Cerebellar nuclear complex (tissue), 1 donor: ENCODE data around the gene GDF11.

ENCODE experiments used
- DNase-seq, 2 experiments: peaks; one replicate each; lab custom pipeline; 2025; lab: John Stamatoyannopoulos, UW

Gene GDF11

DNA sequence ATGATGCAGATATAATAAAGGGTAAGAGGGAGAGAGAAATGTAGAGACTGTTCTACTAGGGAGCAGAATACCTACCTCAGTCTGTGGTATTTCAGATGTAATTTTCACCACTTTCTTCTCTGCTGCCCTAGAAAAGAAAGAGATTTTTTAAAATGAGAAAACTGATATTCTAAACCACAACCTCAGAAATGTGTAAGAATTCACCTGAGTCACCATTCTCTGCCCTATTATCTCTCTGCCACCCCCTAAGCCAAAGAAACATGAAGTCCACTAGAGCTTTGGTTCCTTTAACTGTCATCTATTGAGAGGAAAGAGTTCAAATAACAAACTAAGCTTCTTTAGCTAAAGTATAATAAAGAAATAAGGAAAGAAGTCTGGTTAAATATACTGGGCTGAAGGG lies 53.0 kb downstream of the GDF11 start:
- DNase-seq: no peak

DNA sequence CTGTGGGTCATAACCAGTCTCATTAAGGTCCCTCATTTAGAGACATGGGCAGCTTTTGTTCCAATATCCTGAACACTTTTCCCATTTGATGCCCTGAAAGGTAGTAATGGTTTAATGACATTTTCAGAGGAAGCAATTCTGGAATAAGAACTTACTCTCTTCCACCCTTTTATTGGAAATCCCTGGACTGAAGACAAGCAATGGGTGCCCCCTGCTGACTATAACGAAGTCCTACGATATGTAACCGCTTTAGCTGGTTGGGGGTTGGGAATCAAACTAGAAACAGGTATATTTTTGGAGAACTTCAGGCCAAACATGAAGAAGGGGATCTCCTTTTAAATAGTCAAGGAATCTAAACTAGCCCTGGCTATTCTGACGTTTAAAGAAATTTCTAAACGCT lies 54.1 kb downstream of the GDF11 start:
- DNase-seq: no peak

DNA sequence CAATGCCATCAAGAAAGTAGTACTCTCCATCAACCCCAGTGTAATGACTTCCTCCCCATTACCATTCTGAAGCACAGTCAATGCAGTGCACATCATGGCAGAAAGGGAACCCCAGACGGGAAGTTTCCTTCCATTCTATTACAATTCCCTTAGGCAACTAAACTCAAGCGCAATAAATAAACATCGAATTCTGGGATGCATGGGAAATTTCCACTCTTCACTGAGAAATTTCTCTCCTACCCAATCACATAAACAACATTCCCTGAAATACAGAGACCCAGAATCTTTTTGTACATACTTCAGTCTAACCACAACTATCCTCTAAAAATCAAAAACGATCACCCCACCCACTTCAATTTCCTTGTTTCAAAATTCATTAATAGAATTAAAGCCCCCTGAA lies 54.6 kb downstream of the GDF11 start:
- DNase-seq: no peak
